GM12878 (cell line): Measurements from ENCODE around the gene MAGI2. TPM values are rescaled to one million over a fixed set of nuclear protein-coding genes. Genes with fewer than 3 reads are reported as not detected.

Source experiments
- ATAC-seq: fragments of 200-7000 bp; cut with Tn5 transposase; 3 replicates; pipeline ENCODE4 v1.9.1; 2020; ENCODE audit warnings: mild to moderate bottlenecking, moderate library complexity
- BruUV-seq: library from RNA; stranded (reverse); fragments of 400-500 nt; replicated peaks from 2 replicates; lab custom pipeline; 2021; lab: Mats Ljungman, UMichigan
- CTCF ChIA-PET: fragments of 300-600 bp; sonication (Branson Sonifier 250); formaldehyde crosslinking; extraction: SDS; loops from one replicate; lab custom pipeline; 2021; ENCODE audit warnings: inconsistent platforms; lab: Yijun Ruan, JAX
- POLR2A ChIA-PET: fragments of 350-600 bp; formaldehyde crosslinking; extraction: SDS; loops from one replicate; lab custom pipeline; 2021; ENCODE audit warnings: inconsistent platforms; lab: Charles Lee
- RAD21 ChIA-PET: fragments of 300-600 bp; sonication (Branson Sonifier 250); formaldehyde crosslinking; loops from one replicate; lab custom pipeline; 2023; ENCODE audit warnings: antibody characterized with exemption; ENCODE audit not compliant: unreplicated experiment; lab: Charles Lee
- SMC1A ChIA-PET: fragments of 300-600 bp; sonication (Branson Sonifier 250); formaldehyde crosslinking; loops from one replicate; lab custom pipeline; 2023; ENCODE audit not compliant: unreplicated experiment, uncharacterized antibody; lab: Charles Lee
- DNase-seq: peaks from one replicate; pipeline ENCODE4 v3.0.0-alpha.2; 2011; ENCODE audit warnings: low read depth, low spot score
- FAIRE-seq: peaks from 3 replicates; lab custom pipeline; 2011; peaks lifted over from hg19 to GRCh38; lab: Jason Lieb, UNC
- H2AFZ ChIP-seq: 2 replicates; pipeline ENCODE4 v1.6.0; 2011; ENCODE audit warnings: low read depth, low read length, control low read depth; ENCODE audit not compliant: control insufficient read depth
- H3K27ac ChIP-seq: 2 replicates; pipeline ENCODE4 v1.5.1; 2011; ENCODE audit warnings: control low read depth; ENCODE audit not compliant: control insufficient read depth, insufficient read depth
- H3K27me3 ChIP-seq, 2 experiments: replicated peaks in 1 of 2; 2 replicates each; pipeline versions ENCODE4 v1.6.0 to v1.6.1; 2011; ENCODE audit warnings: low read length in 1 of 2; ENCODE audit not compliant: control insufficient read depth in 2 of 2, insufficient read depth in 2 of 2
- H3K36me3 ChIP-seq, 2 experiments: 2 replicates each; pipeline ENCODE4 v1.5.1; 2011; ENCODE audit warnings: low read length in 1 of 2; ENCODE audit not compliant: control insufficient read depth in 2 of 2, insufficient read depth in 2 of 2
- H3K4me1 ChIP-seq: 2 replicates; pipeline ENCODE4 v1.6.1; 2011; ENCODE audit warnings: mild to moderate bottlenecking, low read length, moderate library complexity, mixed read lengths; ENCODE audit not compliant: control insufficient read depth, insufficient read depth
- H3K4me2 ChIP-seq: 2 replicates; pipeline ENCODE4 v1.6.0; 2011; ENCODE audit warnings: control low read depth; ENCODE audit not compliant: control insufficient read depth, insufficient read depth
- H3K4me3 ChIP-seq: fragments of 200-600 bp; sonication (generic); 2 replicates; pipeline ENCODE4 v1.5.1; 2016
- H3K79me2 ChIP-seq: 2 replicates; pipeline ENCODE4 v1.6.0; 2011; ENCODE audit warnings: low read length; ENCODE audit not compliant: control insufficient read depth, insufficient read depth
- H3K9ac ChIP-seq: 2 replicates; pipeline ENCODE4 v1.8.0; 2011; ENCODE audit warnings: low read length, control low read depth, mixed read lengths; ENCODE audit not compliant: control insufficient read depth, insufficient read depth
- H3K9me3 ChIP-seq: replicated peaks from 3 replicates; pipeline ENCODE4 v1.5.1; 2011; ENCODE audit warnings: mild to moderate bottlenecking, low read length; ENCODE audit not compliant: control insufficient read depth, insufficient read depth
- H4K20me1 ChIP-seq: 2 replicates; pipeline ENCODE4 v1.6.0; 2011; ENCODE audit not compliant: control insufficient read depth, insufficient read depth
- CREB1 ChIP-seq: IDR thresholded peaks from 2 replicates; pipeline ENCODE4 v1.6.1; 2012; ENCODE audit warnings: low read depth, mild to moderate bottlenecking, inconsistent platforms
- FOXM1 ChIP-seq: IDR thresholded peaks from 2 replicates; pipeline ENCODE4 v1.6.1; 2012; ENCODE audit warnings: low read depth, mild to moderate bottlenecking, inconsistent platforms, low read length, moderate library complexity
- MXI1 ChIP-seq: fragments of 150-350 bp; IDR thresholded peaks from 2 replicates; pipeline ENCODE4 v1.6.1; 2011; ENCODE audit warnings: low read depth, mild to moderate bottlenecking, inconsistent platforms, low read length, improper control_type of control experiment
- WGBS: methylation state at CpG from one replicate; pipeline ENCODE4 v1.1.6; 2016; ENCODE audit warnings: low lambda C conversion rate; ENCODE audit not compliant: insufficient replicate concordance, insufficient coverage; ENCODE audit errors: missing lambda C conversion rate; 5-methylcytosine and 5-hydroxymethylcytosine counted together
- in situ Hi-C: fragments of 300-500 bp; cut with MboI; formaldehyde crosslinking; loops from 9 replicates; pipeline ENCODE4 v1.14.3; 2018; ENCODE audit warnings: mixed read lengths
- intact Hi-C: fragments of 100-400 bp; cut with micrococcal nuclease; formaldehyde crosslinking; loops from one replicate; pipeline ENCODE4 v1.14.2; 2022; ENCODE audit not compliant: unreplicated experiment
- polyA plus RNA-seq, 11 experiments: library from polyadenylated mRNA; depleted of rRNA in 4 of 11; unstranded in 6 of 11; stranded (reverse) in 5 of 11; fragments of >200 nt; fragmentation: Nextera tagmentation in 4 of 11; fragmentation: Illumina TruSeq in 1 of 11; extraction: Ambion mirVana in 4 of 11; extraction: Trizol in 1 of 11; gene quantifications; 1 replicate in 1 of 11; 2 replicates in 10 of 11; pipeline versions ENCODE4 v1.2.1 to v1.2.3, GENCODE V29; 2011 to 2016; ENCODE audit warnings: inconsistent platforms in 2 of 11, missing spikeins in 2 of 11, low read depth in 1 of 11
- total RNA-seq, 4 experiments: library from RNA; depleted of rRNA in 3 of 4; stranded (reverse); fragments of >200 nt in 3 of 4; fragmentation: Illumina TruSeq in 1 of 4; extraction: Trizol in 1 of 4; gene quantifications; 2 replicates each; pipeline versions ENCODE4 v1.2.1 to v1.2.3, GENCODE V29; 2013 to 2021

The MAGI2 gene
- total and polyA plus RNA-seq, 10 of the 15 experiments (the other 5 are each of a cell fraction or from before 2014, with no cell fraction given) = 0.01 to 0.31 (median 0.05) TPM; not detected in 2

DNA sequence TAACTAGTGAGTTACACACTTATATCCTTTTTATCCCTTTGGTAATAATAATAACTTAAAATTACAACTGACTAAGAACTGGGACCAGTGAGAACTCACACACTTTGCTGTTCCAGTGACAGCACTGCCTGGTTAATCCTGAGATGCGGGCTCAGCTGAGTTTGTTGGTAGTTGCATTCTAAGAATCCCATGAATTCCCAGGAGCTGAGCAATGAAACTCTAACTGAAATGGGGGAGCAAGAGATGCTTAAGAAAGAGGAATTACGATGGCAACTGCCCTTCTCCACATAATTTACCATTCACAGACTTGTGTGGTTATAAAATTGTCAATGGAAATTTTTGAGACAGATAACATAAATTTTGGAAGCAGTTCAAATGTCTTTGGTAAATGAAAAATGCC is 659.4 kb downstream of the MAGI2 start:
- no peak for DNase-seq
- Histone ChIP-seq H3K4me2 (no peak overlapping the region), H3K9ac (no peak overlapping the region), H3K27ac (no peak overlapping the region), H2AFZ (no peak overlapping the region), H3K4me3 (no peak overlapping the region), H3K4me1 (no peaks in the 10 kb centered on the region)
- WGBS = 21% methylated on average over 2 of the region's 2 CpGs
- no peak for TF ChIP-seq FOXM1
- TF ChIP-seq CREB1 = no peak
- TF ChIP-seq, all 136 proteins: peak for 0
- ATAC-seq = no peak
- POLR2A ChIA-PET = no interaction called here
- CTCF ChIA-PET = no interaction called here
- RAD21 ChIA-PET = no interaction called here
- in situ Hi-C loops (no loop called here), intact Hi-C loops (no loop called here)
- no peaks in the 10 kb centered on the region for H3K79me2 ChIP-seq
- no peaks in the 10 kb centered on the region for H4K20me1 ChIP-seq
- no TSS peak for BruUV-seq
- SMC1A ChIA-PET = no interaction called here
- no peak for FAIRE-seq
- no peaks in the 10 kb centered on the region for H3K36me3 ChIP-seq
- H3K9me3 ChIP-seq = no peaks in the 10 kb centered on the region
- H3K27me3 ChIP-seq = no peaks in the 10 kb centered on the region

DNA sequence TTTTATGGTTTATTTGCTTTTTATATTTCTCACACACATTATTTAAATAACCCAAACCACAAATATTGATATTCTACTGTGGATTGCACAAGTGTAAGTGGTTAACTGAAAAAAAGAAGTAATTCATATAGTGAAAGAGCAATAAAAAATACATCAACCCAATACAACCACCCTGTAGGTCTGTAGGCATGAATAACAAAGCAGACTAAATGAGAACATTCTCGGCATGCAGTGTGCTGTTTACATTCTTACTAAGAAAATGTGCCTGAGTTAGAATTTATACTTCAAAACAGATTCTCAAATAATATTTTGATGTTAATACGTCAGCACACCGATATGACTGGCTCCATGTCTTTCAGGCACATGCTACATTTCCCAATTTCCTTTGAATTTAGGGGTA is 660.8 kb downstream of the MAGI2 start:
- ChIA-PET POLR2A (no interaction called here), SMC1A (no interaction called here), CTCF (no interaction called here), RAD21 (no interaction called here)
- no TSS peak for BruUV-seq
- Histone ChIP-seq H3K4me3 (no peak overlapping the region), H3K4me2 (no peak overlapping the region), H3K27ac (no peak overlapping the region), H2AFZ (no peak overlapping the region), H4K20me1 (no peaks in the 10 kb centered on the region), H3K27me3 (no peaks in the 10 kb centered on the region), H3K9ac (no peak overlapping the region), H3K4me1 (no peaks in the 10 kb centered on the region), H3K79me2 (no peaks in the 10 kb centered on the region), H3K9me3 (no peaks in the 10 kb centered on the region), H3K36me3 (no peaks in the 10 kb centered on the region)
- FAIRE-seq (no peak), ATAC-seq (no peak), DNase-seq (no peak)
- WGBS = 21% methylated on average over 3 of the region's 3 CpGs
- in situ Hi-C loops (no loop called here), intact Hi-C loops (no loop called here)
- no peak for TF ChIP-seq MXI1
